Measurements from ENCODE around the gene FCER2. TPM values are rescaled to one million over a fixed set of nuclear protein-coding genes. Genes with fewer than 3 reads are reported as not detected.

FCER2 gene
- total RNA-seq, 3 donors from 2014 or later: 0.26 to 0.44 (median 0.29) TPM

- H3K9me3 ChIP-seq: no peaks in the 10 kb centered on the region
- no peak overlapping the region for H3K4me3 ChIP-seq
- TF ChIP-seq CTCF (IDR thresholded peaks at IDR 0.05): peak; percentile 99
- H3K4me1 ChIP-seq (ENCODE audit: low read depth): peaks cover 4% of the 10 kb centered on the region
- intact Hi-C loops (cut with DNase I, micrococcal nuclease): no loop called here
- ATAC-seq (peak; percentile 93), DNase-seq (peak; percentile 87 to 92 (median 87))
- no peaks in the 10 kb centered on the region for H3K36me3 ChIP-seq (ENCODE audit: low read depth)
Observed at GRCh38 chr19:7652061-7652641, 49.8 kb downstream of the FCER2 start.

- TF ChIP-seq CTCF (IDR thresholded peaks at IDR 0.05): no peak
- no peaks in the 10 kb centered on the region for H3K36me3 ChIP-seq (ENCODE audit: low read depth)
- no peaks in the 10 kb centered on the region for H3K9me3 ChIP-seq
- H3K4me3 ChIP-seq: no peak overlapping the region
- no peak for ATAC-seq
- no peak for DNase-seq
- peaks cover 4% of the 10 kb centered on the region for H3K4me1 ChIP-seq (ENCODE audit: low read depth)
- intact Hi-C loops (cut with DNase I, micrococcal nuclease): no loop called here
Observed at GRCh38 chr19:7650148-7650547, 51.8 kb downstream of the FCER2 start.

- H3K9me3 ChIP-seq: no peaks in the 10 kb centered on the region
- no peak overlapping the region for H3K4me3 ChIP-seq
- intact Hi-C loops (cut with DNase I, micrococcal nuclease): no loop called here
- ATAC-seq (no peak), DNase-seq (no peak)
- no peak for TF ChIP-seq CTCF (IDR thresholded peaks at IDR 0.05)
- peaks cover 4% of the 10 kb centered on the region for H3K4me1 ChIP-seq (ENCODE audit: low read depth)
- no peaks in the 10 kb centered on the region for H3K36me3 ChIP-seq (ENCODE audit: low read depth)
Observed at GRCh38 chr19:7648265-7649014, 53.5 kb downstream of the FCER2 start.

- ATAC-seq (no peak), DNase-seq (no peak)
- H3K36me3 ChIP-seq (ENCODE audit: low read depth): no peaks in the 10 kb centered on the region
- peaks cover 1% of the 10 kb centered on the region for H3K4me1 ChIP-seq (ENCODE audit: low read depth)
- no peak for TF ChIP-seq CTCF (IDR thresholded peaks at IDR 0.05)
- no peaks in the 10 kb centered on the region for H3K9me3 ChIP-seq
- H3K4me3 ChIP-seq: no peak overlapping the region
- intact Hi-C loops (cut with DNase I, micrococcal nuclease): no loop called here
Observed at GRCh38 chr19:7647156-7647555, 54.8 kb downstream of the FCER2 start.

- Histone ChIP-seq H3K36me3 (ENCODE audit: low read depth) (no peaks in the 10 kb centered on the region), H3K4me3 (no peak overlapping the region), H3K4me1 (ENCODE audit: low read depth) (no peaks in the 10 kb centered on the region), H3K9me3 (no peaks in the 10 kb centered on the region)
- no peak for ATAC-seq
- no peak for TF ChIP-seq CTCF (IDR thresholded peaks at IDR 0.05)
- DNase-seq: no peak
- intact Hi-C loops (cut with DNase I, micrococcal nuclease): no loop called here
Observed at GRCh38 chr19:7646426-7646700, 55.6 kb downstream of the FCER2 start.
